Upper lobe of left lung (tissue), 4 donors: ENCODE results near the gene FAM184B.

Experiments
- CTCF ChIP-seq, 6 experiments: fragments of 450-650 bp in 4 of 6; fragments of 200-600 bp in 2 of 6; sonication (generic) in 2 of 6; IDR thresholded peaks; one replicate each; pipeline ENCODE4 v1.5.1; 2016 to 2019; ENCODE audit warnings: antibody characterized with exemption in 6 of 6
- EP300 ChIP-seq, 4 donors: sonication (generic); formaldehyde crosslinking; IDR thresholded peaks; one replicate each; pipeline ENCODE4 v1.5.1; 2017; ENCODE audit warnings: antibody characterized with exemption in 4 of 4, control low read depth in 2 of 4
- POLR2A ChIP-seq, 4 donors: fragments of 450-650 bp; IDR thresholded peaks; one replicate each; pipeline ENCODE4 v1.5.1; 2016 to 2017; ENCODE audit warnings: antibody characterized with exemption in 4 of 4, mild to moderate bottlenecking in 2 of 4

- peak in 3 of 4 donors; percentile 91 to 98 (median 91) for TF ChIP-seq POLR2A (IDR thresholded peaks at IDR 0.05)
- TF ChIP-seq CTCF (IDR thresholded peaks at IDR 0.05) = peak in 1 of 6 experiments; percentile 13
- peak in 1 of 4 donors; percentile 75 for TF ChIP-seq EP300 (IDR thresholded peaks at IDR 0.05)
These were observed 29.0 kb upstream of the FAM184B start, which contains the start of the genes DCAF16 and NCAPG for GRCh38 chr4:17810260-17811077.
